GM13976 (cell line): ENCODE results near the gene NXN.

Source experiments
- DNase-seq: peaks from one replicate; pipeline ENCODE4 v3.0.0; 2012; ENCODE audit warnings: low spot score
- CTCF ChIP-seq: IDR thresholded peaks from 2 replicates; pipeline ENCODE4 v1.5.1; 2012; ENCODE audit warnings: borderline replicate concordance, mild to moderate bottlenecking; ENCODE audit not compliant: insufficient read depth; ENCODE audit errors: extremely low read depth, missing control alignments, control extremely low read depth
- in situ Hi-C: fragments of 300-500 bp; cut with MboI; formaldehyde crosslinking; loops from one replicate; pipeline ENCODE4 v1.12.0; 2022; ENCODE audit warnings: low sequenced_read_pairs, mixed read lengths, inconsistent platforms; ENCODE audit not compliant: unreplicated experiment

NXN gene

DNA sequence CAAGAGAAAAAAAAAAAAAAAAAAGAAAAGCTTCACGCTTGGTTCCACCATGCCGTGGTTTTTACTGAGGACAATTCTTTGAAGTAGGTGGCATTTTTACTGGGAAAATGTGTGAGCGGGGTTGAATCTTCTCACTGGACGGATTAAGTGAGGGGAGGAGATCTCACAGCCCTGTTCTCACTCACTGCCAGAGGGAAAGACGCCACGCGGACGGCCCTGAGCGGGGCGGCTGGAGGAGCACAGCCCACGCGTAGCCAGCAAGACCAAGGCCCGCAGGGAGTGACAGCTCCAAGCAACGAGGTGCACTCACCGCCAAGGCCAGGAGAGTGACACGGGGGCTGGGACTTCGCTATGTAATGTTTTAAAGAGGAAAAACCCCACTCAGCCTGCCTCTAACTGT lies 154.4 kb downstream of the NXN start:
- TF ChIP-seq CTCF = no peak
- no peak for DNase-seq
- in situ Hi-C loops = loop anchor here (10.0 kb wide), 1 partner anchor 60 kb away; no protein-coding TSS in a partner anchor

DNA sequence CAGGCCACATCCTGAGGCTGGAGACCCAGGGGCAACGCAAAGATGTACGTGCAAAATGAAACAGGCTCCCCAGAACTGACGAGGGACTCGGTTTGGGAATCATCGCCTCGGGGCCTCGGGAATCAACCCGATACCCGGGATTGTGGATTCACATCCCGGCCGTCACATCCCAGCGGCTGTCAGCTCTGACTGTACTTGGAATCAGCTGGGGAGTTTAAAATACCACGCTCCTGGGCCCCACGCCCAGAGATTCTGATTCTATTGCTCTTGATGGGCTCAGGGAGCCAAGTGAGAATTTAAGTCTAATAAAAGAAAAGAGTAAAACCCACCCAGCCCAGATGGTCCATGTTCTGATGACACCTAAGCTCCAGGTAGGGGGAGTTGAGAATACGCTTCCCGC lies 155.2 kb downstream of the NXN start:
- in situ Hi-C loops = loop anchor here (10.0 kb wide), 1 partner anchor 60 kb away; no protein-coding TSS in a partner anchor
- no peak for TF ChIP-seq CTCF

GRCh38 chr17:823501-823902 lies 156.1 kb downstream of the NXN start:
- DNase-seq = peak; percentile 73

More for the DNA sequence above, 155.2 kb downstream of the NXN start:
- no peak for DNase-seq

GRCh38 chr17:819251-819650 lies 160.3 kb downstream of the NXN start:
- in situ Hi-C loops = no loop called here
- no peak for TF ChIP-seq CTCF
- no peak for DNase-seq

More at GRCh38 chr17:823501-823902, 156.1 kb downstream of the NXN start:
- in situ Hi-C loops = loop anchor here (10.0 kb wide), 1 partner anchor 61 kb away; no protein-coding TSS in a partner anchor
- no peak for TF ChIP-seq CTCF

DNA sequence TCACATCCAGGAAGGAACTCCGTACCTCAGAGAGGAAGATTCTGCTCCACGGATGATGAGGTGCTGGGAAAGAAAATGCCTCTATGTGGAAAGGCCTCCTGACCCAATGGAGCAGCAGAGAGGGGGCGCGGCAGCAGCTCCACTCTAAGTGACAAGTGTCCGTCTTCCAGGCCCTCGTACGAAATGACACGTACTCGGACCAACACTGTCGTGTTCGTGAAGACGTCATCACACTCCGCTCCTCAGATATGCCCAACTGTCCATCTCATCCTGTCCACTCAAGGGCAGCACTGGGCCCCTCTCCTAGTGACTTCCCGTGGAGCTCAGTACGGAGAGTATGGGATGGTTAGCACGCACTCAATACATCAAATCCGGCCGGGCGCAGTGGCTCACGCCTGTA lies 165.2 kb downstream of the NXN start:
- in situ Hi-C loops = no loop called here
- no peak for TF ChIP-seq CTCF
- DNase-seq = no peak

- no peak for TF ChIP-seq CTCF
- in situ Hi-C loops = no loop called here
- DNase-seq = no peak
Measured at GRCh38 chr17:812638-813204, 166.9 kb downstream of the NXN start.
